H1 (cell line): ENCODE data around the gene FAM53B. TPM values are rescaled to one million over a fixed set of nuclear protein-coding genes. Genes with fewer than 3 reads are reported as not detected.

Source experiments
- CTCF ChIA-PET: fragments of 300-600 bp; sonication (Branson Sonifier 250); formaldehyde crosslinking; loops from one replicate; lab custom pipeline; 2021; ENCODE audit not compliant: partially characterized antibody; lab: Charles Lee
- POLR2A ChIA-PET: fragments of 300-600 bp; sonication (Branson Sonifier 250); formaldehyde crosslinking; loops from one replicate; lab custom pipeline; 2021; ENCODE audit warnings: inconsistent platforms; ENCODE audit not compliant: partially characterized antibody; lab: Charles Lee
- DNase-seq, 2 experiments: peaks; one replicate each; pipeline versions ENCODE4 v3.0.0 to v3.0.0-alpha.2; 2010 to 2022; ENCODE audit warnings: low spot score in 2 of 2, low read depth in 1 of 2, mixed read lengths in 1 of 2
- FAIRE-seq: peaks from 2 replicates; lab custom pipeline; 2011; peaks lifted over from hg19 to GRCh38; lab: Jason Lieb, UNC
- H2AFZ ChIP-seq: 2 replicates; pipeline ENCODE4 v1.8.1; 2012; ENCODE audit warnings: low read length, inconsistent platforms
- H2AK5ac ChIP-seq: 2 replicates; pipeline ENCODE4 v1.6.1; 2013; ENCODE audit warnings: low read depth, low read length
- H2BK120ac ChIP-seq: replicated peaks from 2 replicates; pipeline ENCODE3; 2013; ENCODE audit warnings: low read depth, low read length, inconsistent platforms
- H2BK12ac ChIP-seq: 2 replicates; pipeline ENCODE4 v1.6.1; 2013; ENCODE audit warnings: low read depth, low read length
- H2BK15ac ChIP-seq: 2 replicates; pipeline ENCODE4 v1.6.1; 2013; ENCODE audit warnings: low read length
- H2BK20ac ChIP-seq: 2 replicates; pipeline ENCODE4 v1.6.1; 2013; ENCODE audit warnings: low read length
- H2BK5ac ChIP-seq: 2 replicates; pipeline ENCODE4 v1.6.1; 2013; ENCODE audit warnings: low read depth, low read length
- H3K14ac ChIP-seq: 2 replicates; pipeline ENCODE4 v1.6.1; 2013; ENCODE audit warnings: inconsistent platforms; ENCODE audit not compliant: insufficient read length
- H3K18ac ChIP-seq: 2 replicates; pipeline ENCODE4 v1.6.1; 2013; ENCODE audit warnings: low read length; ENCODE audit errors: extremely low read depth
- H3K23ac ChIP-seq: 2 replicates; pipeline ENCODE4 v1.6.1; 2013; ENCODE audit warnings: inconsistent platforms; ENCODE audit not compliant: insufficient read length
- H3K23me2 ChIP-seq: 2 replicates; pipeline ENCODE4 v1.6.1; 2013; ENCODE audit warnings: low read depth, low read length
- H3K27ac ChIP-seq: 2 replicates; pipeline ENCODE4 v1.6.1; 2011; ENCODE audit warnings: low read depth, low read length, inconsistent platforms
- H3K27me3 ChIP-seq, 4 experiments: replicated peaks in 1 of 4; 1 replicate in 1 of 4; 2 replicates in 3 of 4; pipeline versions ENCODE4 v1.6.1 to v1.8.1; 2011 to 2013; ENCODE audit warnings: low read length in 3 of 4, mild to moderate bottlenecking in 3 of 4, inconsistent platforms in 2 of 4, mixed read lengths in 2 of 4, moderate library complexity in 1 of 4; ENCODE audit not compliant: control insufficient read depth in 3 of 4, insufficient read depth in 3 of 4; ENCODE audit errors: extremely low read depth in 1 of 4
- H3K36me3 ChIP-seq, 4 experiments: 2 replicates each; pipeline versions ENCODE4 v1.6.1 to v1.8.1; 2011 to 2013; ENCODE audit warnings: mild to moderate bottlenecking in 4 of 4, low read length in 3 of 4, moderate library complexity in 2 of 4, control low read depth in 1 of 4, inconsistent platforms in 1 of 4; ENCODE audit not compliant: insufficient read depth in 4 of 4, control insufficient read depth in 2 of 4
- H3K4ac ChIP-seq: replicated peaks from 2 replicates; pipeline ENCODE3; 2013; ENCODE audit warnings: low read length, low read depth, mixed read lengths, inconsistent platforms; ENCODE audit not compliant: insufficient read length
- H3K4me1 ChIP-seq, 4 experiments: replicated peaks in 1 of 4; 1 replicate in 1 of 4; 2 replicates in 3 of 4; pipeline versions ENCODE4 v1.6.1 to v1.8.1; 2011 to 2013; ENCODE audit warnings: low read length in 3 of 4, inconsistent platforms in 2 of 4, mixed read lengths in 1 of 4; ENCODE audit not compliant: insufficient read depth in 4 of 4, control insufficient read depth in 3 of 4
- H3K4me2 ChIP-seq, 2 experiments: 2 replicates each; pipeline versions ENCODE4 v1.6.1 to v1.8.1; 2011 to 2013; ENCODE audit warnings: low read depth in 2 of 2, low read length in 2 of 2, control low read depth in 1 of 2, inconsistent platforms in 1 of 2, mild to moderate bottlenecking in 1 of 2; ENCODE audit not compliant: insufficient read depth in 1 of 2
- H3K4me3 ChIP-seq, 4 experiments: fragments of 200-600, 300-600 bp in 1 of 4; sonication (generic), shearing (Covaris generic), sonication (Bioruptor Twin) in 1 of 4; 2 replicates each; pipeline versions ENCODE4 v1.5.1 to v1.8.1; 2011 to 2016; ENCODE audit warnings: low read length in 4 of 4, low read depth in 3 of 4, control low read depth in 2 of 4, inconsistent platforms in 2 of 4, mild to moderate bottlenecking in 2 of 4, mixed read lengths in 1 of 4, moderate library complexity in 1 of 4; ENCODE audit not compliant: insufficient read depth in 2 of 4; ENCODE audit errors: extremely low read depth in 1 of 4
- H3K56ac ChIP-seq: replicated peaks from 2 replicates; pipeline ENCODE3; 2013; ENCODE audit warnings: low read depth, mild to moderate bottlenecking, mixed read lengths, low read length, inconsistent platforms; ENCODE audit not compliant: insufficient read length
- H3K79me1 ChIP-seq: 2 replicates; pipeline ENCODE4 v1.6.1; 2013; ENCODE audit warnings: low read depth, low read length, control low read depth
- H3K79me2 ChIP-seq, 2 experiments: 2 replicates each; pipeline versions ENCODE4 v1.6.1 to v1.8.1; 2012 to 2013; ENCODE audit warnings: low read length in 2 of 2, mild to moderate bottlenecking in 2 of 2, inconsistent platforms in 1 of 2; ENCODE audit not compliant: insufficient read depth in 2 of 2, control insufficient read depth in 1 of 2
- H3K9ac ChIP-seq, 4 experiments: replicated peaks in 1 of 4; 1 replicate in 1 of 4; 2 replicates in 3 of 4; pipeline versions ENCODE4 v1.6.1 to v1.8.1; 2011 to 2013; ENCODE audit warnings: low read depth in 3 of 4, low read length in 3 of 4, control low read depth in 2 of 4, mild to moderate bottlenecking in 2 of 4, moderate library complexity in 2 of 4, inconsistent platforms in 1 of 4; ENCODE audit errors: extremely low read depth in 1 of 4
- H3K9me3 ChIP-seq, 2 experiments: 2 replicates each; pipeline versions ENCODE4 v1.6.1 to v1.8.1; 2012 to 2013; ENCODE audit warnings: mild to moderate bottlenecking in 2 of 2, moderate library complexity in 2 of 2, control low read depth in 1 of 2, inconsistent platforms in 1 of 2, low read depth in 1 of 2, low read length in 1 of 2, mixed read lengths in 1 of 2; ENCODE audit not compliant: insufficient read depth in 2 of 2
- H4K20me1 ChIP-seq, 2 experiments: replicated peaks in 1 of 2; 2 replicates each; pipeline versions ENCODE3 to v1.8.1; 2011 to 2013; ENCODE audit warnings: inconsistent platforms in 2 of 2, low read length in 2 of 2, mild to moderate bottlenecking in 1 of 2; ENCODE audit not compliant: insufficient read depth in 2 of 2, control insufficient read depth in 1 of 2
- H4K5ac ChIP-seq: 2 replicates; pipeline ENCODE4 v1.6.1; 2013; ENCODE audit warnings: low read length, low read depth, mixed read lengths, inconsistent platforms; ENCODE audit not compliant: insufficient read length
- H4K8ac ChIP-seq: 2 replicates; pipeline ENCODE4 v1.8.0; 2013; ENCODE audit warnings: mild to moderate bottlenecking, moderate library complexity, low read length, inconsistent platforms; ENCODE audit not compliant: insufficient read depth; ENCODE audit errors: extremely low read depth
- H4K91ac ChIP-seq: replicated peaks from 2 replicates; pipeline ENCODE3; 2013; ENCODE audit warnings: low read length, mixed read lengths, inconsistent platforms; ENCODE audit not compliant: insufficient read length
- CEBPB ChIP-seq: IDR thresholded peaks from 2 replicates; pipeline ENCODE4 v1.6.1; 2012; ENCODE audit warnings: low read depth, low read length
- CTCF ChIP-seq, 3 experiments: IDR thresholded peaks; 1 replicate in 2 of 3; 2 replicates in 1 of 3; pipeline versions ENCODE4 v1.5.1 to v1.6.1; 2011; ENCODE audit warnings: low read length in 3 of 3, mild to moderate bottlenecking in 3 of 3, inconsistent platforms in 2 of 3, low read depth in 1 of 3, moderate library complexity in 1 of 3; ENCODE audit not compliant: insufficient read depth in 1 of 3; ENCODE audit errors: control extremely low read depth in 1 of 3
- NANOG ChIP-seq: IDR thresholded peaks from 2 replicates; pipeline ENCODE4 v1.6.1; 2011; ENCODE audit warnings: low read length, low read depth, mild to moderate bottlenecking, inconsistent platforms; ENCODE audit not compliant: insufficient read depth, poor library complexity, severe bottlenecking
- POLR2AphosphoS5 ChIP-seq: IDR thresholded peaks from 2 replicates; pipeline ENCODE4 v1.6.1; 2011; ENCODE audit warnings: low read depth, low read length
- RAD21 ChIP-seq, 2 experiments: IDR thresholded peaks in 1 of 2; conservative IDR thresholded peaks in 1 of 2; 2 replicates each; pipeline ENCODE4 v1.6.1; 2011; ENCODE audit warnings: low read depth in 2 of 2, low read length in 2 of 2, improper control_type of control experiment in 1 of 2, inconsistent platforms in 1 of 2, mild to moderate bottlenecking in 1 of 2, moderate library complexity in 1 of 2
- SIX5 ChIP-seq: IDR thresholded peaks from 2 replicates; pipeline ENCODE4 v1.6.1; 2011; ENCODE audit warnings: mild to moderate bottlenecking, low read depth, low read length
- TAF7 ChIP-seq: optimal IDR thresholded peaks from 2 replicates; pipeline ENCODE3; 2011; ENCODE audit warnings: low read depth, mild to moderate bottlenecking, inconsistent platforms, low read length, moderate library complexity, borderline replicate concordance
- USF2 ChIP-seq: IDR thresholded peaks from 2 replicates; pipeline ENCODE4 v1.6.1; 2011; ENCODE audit warnings: low read length, improper control_type of control experiment
- WGBS, 2 experiments: shearing (Covaris generic) in 1 of 2; methylation state at CpG; one replicate each; pipeline versions ENCODE4 v1.1.6 to v1.1.7; 2013 to 2015; ENCODE audit warnings: low lambda C conversion rate in 2 of 2, mixed read lengths in 2 of 2, inconsistent platforms in 1 of 2, low coverage in 1 of 2, missing lambda C conversion rate in 1 of 2; ENCODE audit not compliant: insufficient replicate concordance in 2 of 2, insufficient coverage in 1 of 2, insufficient read length in 1 of 2; ENCODE audit errors: extremely low coverage in 1 of 2, missing lambda C conversion rate in 1 of 2; 5-methylcytosine and 5-hydroxymethylcytosine counted together
- polyA plus RNA-seq, 7 experiments: library from polyadenylated mRNA; depleted of rRNA in 3 of 7; stranded (reverse) in 5 of 7; unstranded in 2 of 7; fragments of >200 nt in 5 of 7; fragments of 200-250 nt in 2 of 7; gene quantifications; 1 replicate in 5 of 7; 2 replicates in 1 of 7; 4 replicates in 1 of 7; pipeline versions ENCODE4 v1.2.1 to v1.2.3, GENCODE V29; 2011 to 2013; ENCODE audit warnings: missing spikeins in 2 of 7, mixed read lengths in 2 of 7
- total RNA-seq: library from RNA; stranded (reverse); fragmentation: NEBNext Ultra II Directional; extraction: Animal tissue kit (Norgen Biotek cat#: 25700); gene quantifications from 2 replicates; pipeline ENCODE4 v1.2.1, GENCODE V29; 2021

FAM53B gene
- total and polyA plus RNA-seq, 2 of the 8 experiments (the other 6 are each of a cell fraction or from before 2014, with no cell fraction given) = 5.3 to 14.4 TPM

GRCh38 chr10:124625831-124626238 lies 118.3 kb downstream of the FAM53B start:
- 94% methylated on average over 23 of the region's 23 CpGs; no CpG with 5 or more reads in 1 of the 2 experiments for WGBS, 2 experiments
- H2AK5ac ChIP-seq = no peak overlapping the region
- no peak for TF ChIP-seq TAF7
- TF ChIP-seq CTCF (IDR thresholded peaks at IDR 0.05; ENCODE audit: control extremely low read depth in 1 of 3, insufficient read depth in 1 of 3, low read depth in 1 of 3, low read length in 3 of 3) = no peak
- no peak for TF ChIP-seq USF2
- no peak for TF ChIP-seq CEBPB
- TF ChIP-seq NANOG = no peak
- no peak for TF ChIP-seq RAD21 (IDR thresholded peaks at IDR 0.05 in 1 of 2, conservative IDR thresholded peaks at IDR 0.05 in 1 of 2; ENCODE audit: low read depth in 2 of 2, low read length in 2 of 2)
- no peak for TF ChIP-seq POLR2AphosphoS5
- no peak for TF ChIP-seq SIX5

More at GRCh38 chr10:124625831-124626238, 118.3 kb downstream of the FAM53B start:
- peak overlapping the region; percentile 53; the same call in 1 of the 2 replicates for H4K8ac ChIP-seq
- no peak for DNase-seq
- no peak overlapping the region for H3K14ac ChIP-seq
- POLR2A ChIA-PET = no interaction called here
- H3K56ac ChIP-seq = no peak overlapping the region
- no peaks in the 10 kb centered on the region for H3K79me2 ChIP-seq
- H3K27me3 ChIP-seq = no peaks in the 10 kb centered on the region; a peak in 1 of 7 replicates
- peak overlapping the region; percentile 55; the same call in 1 of the 2 replicates for H3K27ac ChIP-seq
- no peak overlapping the region for H3K4me3 ChIP-seq
- peak overlapping the region; percentile 40 for H2BK5ac ChIP-seq
- peaks cover 2 to 15% of the 10 kb centered on the region in 2 experiments for H4K20me1 ChIP-seq
- FAIRE-seq = no peak
- H2BK20ac ChIP-seq = peak overlapping the region; percentile 15; the same call in 1 of the 2 replicates
- H3K4ac ChIP-seq = peak overlapping the region; percentile 65
- H3K36me3 ChIP-seq = no peaks in the 10 kb centered on the region
- no peaks in the 10 kb centered on the region for H3K9me3 ChIP-seq
- no peak overlapping the region for H2BK120ac ChIP-seq
- H3K23me2 ChIP-seq = no peaks in the 10 kb centered on the region
- H4K91ac ChIP-seq = peak overlapping the region; percentile 29
- CTCF ChIA-PET = interaction anchor here (0.6 to 2.3 kb wide), 8 partner anchors 12 to 96 kb away, joined by 3 to 6 read pairs (median 3); no protein-coding TSS in a partner anchor
- no peak overlapping the region for H3K23ac ChIP-seq
- H2BK15ac ChIP-seq = peak overlapping the region; percentile 94; the same call in 1 of the 2 replicates
- peak overlapping the region; percentile 51; the same call in 1 of the 2 replicates for H3K18ac ChIP-seq
- H2BK12ac ChIP-seq = peak overlapping the region; percentile 80; the same call in 1 of the 2 replicates
- H2AFZ ChIP-seq = no peak overlapping the region
- H3K4me2 ChIP-seq = no peak overlapping the region
- H3K4me1 ChIP-seq = peaks cover 6 to 21% (median 12%) of the 10 kb centered on the region in 4 experiments
- H3K9ac ChIP-seq = no peak overlapping the region
- H4K5ac ChIP-seq = no peak overlapping the region
- peaks cover 4% of the 10 kb centered on the region; the same call in 1 of the 2 replicates for H3K79me1 ChIP-seq
